Ramos (cell line): ENCODE measurements around the gene SIDT1.

Experiments used
- in situ Hi-C: fragments of 300-500 bp; cut with MboI; formaldehyde crosslinking; loops from one replicate; pipeline ENCODE4 v1.14.3; 2022; ENCODE audit warnings: low sequenced_read_pairs; ENCODE audit not compliant: unreplicated experiment

The SIDT1 gene

DNA sequence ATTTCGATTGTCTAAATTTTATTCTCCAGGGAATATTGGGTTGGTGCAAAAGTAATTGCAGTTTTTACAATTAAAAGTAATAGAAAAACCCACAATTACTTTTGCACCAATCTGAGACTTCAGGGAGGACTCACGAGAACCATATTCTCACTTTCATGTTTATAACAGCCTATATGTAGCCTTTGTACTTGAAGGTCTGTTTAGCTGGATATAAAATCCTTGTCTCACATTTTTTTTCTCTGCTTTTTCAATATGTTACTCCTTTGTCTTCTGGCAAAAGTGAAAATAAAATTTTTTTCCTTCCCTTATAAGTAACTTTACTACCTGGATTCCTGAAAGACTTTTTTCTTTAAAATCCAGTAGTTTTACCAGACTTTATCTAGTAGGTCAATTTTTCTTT lies 9.2 kb downstream of the SIDT1 start:
- in situ Hi-C loops, result no loop called here

DNA sequence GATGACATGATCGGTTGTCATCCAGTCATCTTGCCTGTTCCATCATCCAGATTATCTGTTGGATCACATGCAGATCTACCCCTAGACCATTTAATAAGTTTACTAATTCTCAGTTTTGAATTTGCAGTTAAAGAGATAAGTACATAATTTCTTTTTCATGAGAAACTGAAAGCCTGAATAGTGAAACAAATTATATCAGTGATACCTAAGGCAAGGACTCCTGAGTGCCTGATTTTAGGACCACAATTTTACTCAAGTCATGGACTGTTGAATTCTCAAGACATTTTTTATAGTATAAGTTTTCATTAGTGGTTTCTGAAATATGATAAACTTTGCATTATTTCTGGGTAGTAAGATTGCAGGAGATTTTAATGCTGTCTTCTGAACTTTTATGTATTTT lies 13.2 kb downstream of the SIDT1 start:
- in situ Hi-C loops, result no loop called here

DNA sequence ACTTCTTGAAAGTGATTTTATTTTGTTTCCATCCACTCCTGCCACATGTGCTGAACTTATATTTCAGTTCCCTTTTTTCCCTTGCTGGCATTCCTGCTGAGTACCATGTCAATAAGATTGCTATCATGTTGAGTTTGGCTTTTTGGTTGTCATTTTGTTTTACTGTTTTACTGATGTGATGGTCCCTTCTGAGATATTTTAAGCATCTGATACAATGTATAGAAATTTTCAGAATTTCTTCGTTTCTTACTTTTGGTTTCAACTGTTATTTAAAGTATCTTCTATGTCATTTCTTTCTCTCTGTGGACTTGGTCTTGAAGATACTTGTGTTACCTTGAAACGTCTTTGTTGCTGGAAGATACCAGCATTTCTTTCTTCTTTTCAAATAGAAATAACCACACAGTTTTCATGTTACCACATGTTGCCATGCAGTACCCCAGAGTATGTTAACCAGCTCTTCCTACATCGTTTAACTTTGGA lies 14.1 kb downstream of the SIDT1 start:
- in situ Hi-C loops, result no loop called here

GRCh38 chr3:113548501-113548900 lies 16.1 kb downstream of the SIDT1 start:
- in situ Hi-C loops, result no loop called here

- in situ Hi-C loops, result loop anchor here (25.0 kb wide), 1 partner anchor 490 kb away; no protein-coding TSS in a partner anchor
These were observed 19.5 kb downstream of the SIDT1 start for GRCh38 chr3:113551820-113552219.

- in situ Hi-C loops, result loop anchor here (25.0 kb wide), 1 partner anchor 491 kb away; no protein-coding TSS in a partner anchor
These were observed 20.5 kb downstream of the SIDT1 start for GRCh38 chr3:113552851-113553250.

GRCh38 chr3:113555138-113555537 lies 22.8 kb downstream of the SIDT1 start:
- in situ Hi-C loops, result loop anchor here (25.0 kb wide), 1 partner anchor 493 kb away; no protein-coding TSS in a partner anchor

GRCh38 chr3:113556316-113556945 lies 24.1 kb downstream of the SIDT1 start:
- in situ Hi-C loops, result loop anchor here (25.0 kb wide), 1 partner anchor 494 kb away; no protein-coding TSS in a partner anchor

DNA sequence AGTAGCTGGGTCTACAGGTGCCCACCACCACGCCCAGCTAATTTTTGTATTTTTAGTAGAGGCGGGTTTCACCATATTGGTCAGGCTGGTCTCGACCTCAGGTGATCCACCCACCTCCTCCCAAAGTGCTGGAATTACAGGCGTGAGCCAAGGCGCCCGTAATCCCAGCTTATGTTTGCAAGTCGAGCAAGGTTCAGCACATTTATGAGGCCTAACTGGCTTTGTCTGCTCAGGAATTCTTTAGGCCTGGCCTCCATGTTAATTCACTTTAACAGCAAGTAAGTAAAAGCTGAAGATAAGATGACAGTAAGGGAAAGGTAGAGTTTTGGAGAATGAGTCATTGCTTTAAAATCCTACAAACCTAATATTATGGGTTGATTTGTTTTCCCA lies 24.6 kb downstream of the SIDT1 start:
- in situ Hi-C loops, result loop anchor here (25.0 kb wide), 1 partner anchor 495 kb away; no protein-coding TSS in a partner anchor

DNA sequence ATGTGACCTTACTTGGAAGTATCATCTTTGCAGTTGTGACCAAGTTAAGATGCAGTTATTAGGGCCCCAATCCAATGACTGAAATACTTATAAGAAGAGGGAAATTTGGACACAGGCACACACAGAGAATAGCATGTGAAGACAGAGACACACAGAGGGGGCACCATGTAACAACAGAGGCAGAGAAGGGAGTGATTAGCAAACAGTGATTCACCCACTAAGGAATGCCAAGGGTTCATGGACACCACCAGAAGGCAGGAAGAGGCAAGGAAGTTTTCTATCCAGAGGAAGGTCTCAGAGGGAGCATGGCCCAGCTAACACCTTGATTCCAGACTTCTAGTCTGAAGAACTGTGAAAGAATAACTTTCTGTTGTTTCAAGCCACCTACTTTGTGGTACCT lies 25.0 kb downstream of the SIDT1 start:
- in situ Hi-C loops, result loop anchor here (25.0 kb wide), 1 partner anchor 495 kb away; no protein-coding TSS in a partner anchor

GRCh38 chr3:113559009-113559408 lies 26.7 kb downstream of the SIDT1 start:
- in situ Hi-C loops, result loop anchor here (25.0 kb wide), 1 partner anchor 497 kb away; no protein-coding TSS in a partner anchor

- in situ Hi-C loops, result loop anchor here (25.0 kb wide), 1 partner anchor 498 kb away; no protein-coding TSS in a partner anchor
These were observed 27.9 kb downstream of the SIDT1 start for GRCh38 chr3:113560271-113560670.

- in situ Hi-C loops, result loop anchor here (25.0 kb wide), 1 partner anchor 499 kb away; no protein-coding TSS in a partner anchor
These were observed 28.7 kb downstream of the SIDT1 start for GRCh38 chr3:113560831-113561623.

DNA sequence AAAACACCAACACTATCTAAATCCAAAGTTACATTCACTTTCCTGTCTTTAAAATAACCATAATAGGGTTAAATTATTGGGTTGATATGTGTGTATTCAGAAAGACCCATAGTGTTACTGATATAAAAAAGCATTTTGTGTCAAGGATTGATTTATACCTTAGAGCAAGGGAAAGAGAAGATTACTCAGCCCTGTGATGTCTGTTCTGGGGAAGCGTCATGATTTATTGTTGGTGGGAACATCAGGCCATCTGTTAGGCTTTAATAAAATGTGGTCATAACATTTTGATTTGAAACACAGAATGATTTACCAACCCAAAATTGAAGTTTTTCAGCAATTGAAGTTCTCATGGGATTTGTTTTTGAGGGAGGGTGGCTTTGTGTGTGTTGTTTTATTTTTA lies 33.2 kb downstream of the SIDT1 start:
- in situ Hi-C loops, result loop anchor here (25.0 kb wide), 1 partner anchor 503 kb away; no protein-coding TSS in a partner anchor

GRCh38 chr3:113570158-113570557 lies 37.8 kb downstream of the SIDT1 start:
- in situ Hi-C loops, result loop anchor here (25.0 kb wide), 1 partner anchor 508 kb away; no protein-coding TSS in a partner anchor

GRCh38 chr3:113571360-113571759 lies 39.0 kb downstream of the SIDT1 start:
- in situ Hi-C loops, result loop anchor here (25.0 kb wide), 1 partner anchor 509 kb away; no protein-coding TSS in a partner anchor

DNA sequence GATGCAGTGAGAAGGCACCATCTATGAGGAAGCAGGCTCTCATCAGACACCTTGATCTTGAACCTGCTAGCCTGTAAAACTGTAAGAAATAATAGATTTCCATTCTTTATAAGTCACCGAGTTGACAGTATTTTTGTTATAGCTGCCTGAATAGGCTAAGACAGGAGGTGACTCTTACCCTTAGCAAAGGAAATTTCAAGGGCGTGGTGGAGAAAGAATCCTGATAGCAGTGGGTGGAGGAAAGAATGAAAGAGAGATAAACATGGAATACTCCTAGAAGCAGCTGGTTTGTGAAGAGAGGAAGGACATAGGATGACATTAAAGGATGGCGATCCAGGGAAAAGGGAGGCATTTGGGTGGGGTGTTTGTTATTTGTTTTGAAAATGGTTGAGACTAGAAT lies 41.4 kb downstream of the SIDT1 start:
- in situ Hi-C loops, result loop anchor here (25.0 kb wide), 1 partner anchor 511 kb away; no protein-coding TSS in a partner anchor

- in situ Hi-C loops, result loop anchor here (25.0 kb wide), 1 partner anchor 512 kb away; no protein-coding TSS in a partner anchor
These were observed 41.9 kb downstream of the SIDT1 start for GRCh38 chr3:113574213-113574612.

GRCh38 chr3:113575206-113575605 lies 42.9 kb downstream of the SIDT1 start:
- in situ Hi-C loops, result no loop called here

- in situ Hi-C loops, result no loop called here
These were observed 52.9 kb downstream of the SIDT1 start for GRCh38 chr3:113585228-113585627.

- in situ Hi-C loops, result no loop called here
These were observed 53.4 kb downstream of the SIDT1 start for GRCh38 chr3:113585720-113586119.
